Ishikawa (cell line): ENCODE results near the gene TTC16.

Source experiments
- CEBPB ChIP-seq: IDR thresholded peaks from 2 replicates; pipeline ENCODE4 v1.6.1; 2012
- CREB1 ChIP-seq: IDR thresholded peaks from 2 replicates; pipeline ENCODE4 v1.6.1; 2012; ENCODE audit warnings: low read depth
- EGR1 ChIP-seq: IDR thresholded peaks from 2 replicates; pipeline ENCODE4 v1.6.1; 2012
- EP300 ChIP-seq: IDR thresholded peaks from 2 replicates; pipeline ENCODE4 v1.6.1; 2012; ENCODE audit warnings: borderline replicate concordance
- FOXM1 ChIP-seq: IDR thresholded peaks from 2 replicates; pipeline ENCODE4 v1.6.1; 2012; ENCODE audit warnings: low read depth, borderline replicate concordance
- NFIC ChIP-seq: IDR thresholded peaks from 2 replicates; pipeline ENCODE4 v1.6.1; 2012
- RAD21 ChIP-seq: IDR thresholded peaks from 2 replicates; pipeline ENCODE4 v1.6.1; 2012; ENCODE audit warnings: low read depth
- TAF1 ChIP-seq: IDR thresholded peaks from 2 replicates; pipeline ENCODE4 v1.6.1; 2012; ENCODE audit warnings: low read depth, mild to moderate bottlenecking
- TCF12 ChIP-seq: IDR thresholded peaks from 2 replicates; pipeline ENCODE4 v1.6.1; 2012; ENCODE audit warnings: low read depth
- TEAD4 ChIP-seq: IDR thresholded peaks from 2 replicates; pipeline ENCODE4 v1.6.1; 2012
- YY1 ChIP-seq: IDR thresholded peaks from 2 replicates; pipeline ENCODE4 v1.6.1; 2012; ENCODE audit warnings: low read depth
- ZBTB7A ChIP-seq: IDR thresholded peaks from 2 replicates; pipeline ENCODE4 v1.6.1; 2012; ENCODE audit warnings: low read depth
- TF ChIP-seq, protein P1 (sequence below): IDR thresholded peaks from 2 replicates; pipeline ENCODE4 v1.6.1; 2012
- TF ChIP-seq, protein P2 (sequence below): IDR thresholded peaks from 2 replicates; pipeline ENCODE4 v1.6.1; 2012; ENCODE audit warnings: low read depth, mild to moderate bottlenecking
- TF ChIP-seq, protein P3 (sequence below): IDR thresholded peaks from 2 replicates; pipeline ENCODE4 v1.6.1; 2012

Gene TTC16

DNA sequence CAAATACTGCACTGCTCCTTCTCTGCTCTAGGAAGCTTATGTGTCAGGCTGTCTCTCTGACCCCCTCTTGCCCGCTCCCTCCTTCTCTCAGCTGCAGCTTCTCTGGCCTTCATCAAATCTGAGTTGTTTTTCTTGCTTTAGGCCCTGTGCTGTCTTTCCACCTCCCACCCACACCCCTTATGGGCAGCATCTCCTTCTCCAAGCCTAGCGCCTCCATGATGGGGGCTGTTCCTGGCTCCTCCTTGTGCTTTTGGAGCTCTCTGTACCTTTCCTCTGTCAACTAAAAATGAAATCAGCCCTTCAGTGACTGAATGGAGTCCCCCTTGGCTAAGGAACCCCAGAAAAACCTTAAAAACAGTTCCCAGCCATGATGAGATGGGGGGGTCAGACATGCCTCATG lies 15.7 kb upstream of the TTC16 start:
- TF ChIP-seq EGR1, result no peak
- 0 out of 2 replicates have a peak, but pooled peaks have one; percentile 1 for TF ChIP-seq TAF1

DNA sequence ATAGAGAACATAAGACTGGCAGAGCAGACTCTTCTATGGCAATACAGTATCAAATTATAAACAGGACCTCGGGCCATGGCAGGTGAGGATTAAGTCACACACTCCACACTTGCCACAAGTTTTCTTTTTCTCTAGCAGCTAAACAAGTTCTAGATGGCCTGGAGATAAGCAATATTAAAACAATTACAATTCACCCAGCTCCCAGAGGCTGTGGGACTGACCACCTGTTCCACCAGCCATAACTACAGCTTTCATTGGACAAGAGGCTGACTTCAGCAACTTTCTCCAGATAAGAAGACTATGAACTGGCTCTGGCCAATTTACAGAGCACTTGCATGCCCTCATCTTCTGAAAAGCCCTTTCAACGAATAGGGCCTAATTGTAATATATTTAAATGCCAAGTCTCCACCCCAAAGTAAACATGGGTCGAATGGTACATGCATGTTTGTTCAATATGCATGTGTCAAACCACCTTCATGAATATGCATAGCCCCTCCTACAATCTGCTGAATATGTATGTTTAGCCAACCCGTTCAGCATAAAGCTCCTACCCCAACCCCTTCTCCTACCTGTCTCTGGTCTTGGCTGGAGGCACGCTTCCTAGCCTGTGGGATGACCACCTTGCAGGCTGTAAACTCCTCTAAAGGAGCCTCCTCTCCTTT lies 15.2 kb upstream of the TTC16 start:
- TF ChIP-seq RAD21 (no peak), EP300 (no peak), NFIC (no peak), CREB1 (no peak), ZBTB7A (no peak), TAF1 (no peak), TCF12 (no peak), FOXM1 (no peak), EGR1 (no peak), TEAD4 (no peak)
- TF ChIP-seq, protein P1, sequence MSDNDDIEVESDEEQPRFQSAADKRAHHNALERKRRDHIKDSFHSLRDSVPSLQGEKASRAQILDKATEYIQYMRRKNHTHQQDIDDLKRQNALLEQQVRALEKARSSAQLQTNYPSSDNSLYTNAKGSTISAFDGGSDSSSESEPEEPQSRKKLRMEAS, result no peak
- TF ChIP-seq, protein P2, sequence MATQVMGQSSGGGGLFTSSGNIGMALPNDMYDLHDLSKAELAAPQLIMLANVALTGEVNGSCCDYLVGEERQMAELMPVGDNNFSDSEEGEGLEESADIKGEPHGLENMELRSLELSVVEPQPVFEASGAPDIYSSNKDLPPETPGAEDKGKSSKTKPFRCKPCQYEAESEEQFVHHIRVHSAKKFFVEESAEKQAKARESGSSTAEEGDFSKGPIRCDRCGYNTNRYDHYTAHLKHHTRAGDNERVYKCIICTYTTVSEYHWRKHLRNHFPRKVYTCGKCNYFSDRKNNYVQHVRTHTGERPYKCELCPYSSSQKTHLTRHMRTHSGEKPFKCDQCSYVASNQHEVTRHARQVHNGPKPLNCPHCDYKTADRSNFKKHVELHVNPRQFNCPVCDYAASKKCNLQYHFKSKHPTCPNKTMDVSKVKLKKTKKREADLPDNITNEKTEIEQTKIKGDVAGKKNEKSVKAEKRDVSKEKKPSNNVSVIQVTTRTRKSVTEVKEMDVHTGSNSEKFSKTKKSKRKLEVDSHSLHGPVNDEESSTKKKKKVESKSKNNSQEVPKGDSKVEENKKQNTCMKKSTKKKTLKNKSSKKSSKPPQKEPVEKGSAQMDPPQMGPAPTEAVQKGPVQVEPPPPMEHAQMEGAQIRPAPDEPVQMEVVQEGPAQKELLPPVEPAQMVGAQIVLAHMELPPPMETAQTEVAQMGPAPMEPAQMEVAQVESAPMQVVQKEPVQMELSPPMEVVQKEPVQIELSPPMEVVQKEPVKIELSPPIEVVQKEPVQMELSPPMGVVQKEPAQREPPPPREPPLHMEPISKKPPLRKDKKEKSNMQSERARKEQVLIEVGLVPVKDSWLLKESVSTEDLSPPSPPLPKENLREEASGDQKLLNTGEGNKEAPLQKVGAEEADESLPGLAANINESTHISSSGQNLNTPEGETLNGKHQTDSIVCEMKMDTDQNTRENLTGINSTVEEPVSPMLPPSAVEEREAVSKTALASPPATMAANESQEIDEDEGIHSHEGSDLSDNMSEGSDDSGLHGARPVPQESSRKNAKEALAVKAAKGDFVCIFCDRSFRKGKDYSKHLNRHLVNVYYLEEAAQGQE, result no peak
- TF ChIP-seq, protein P3, sequence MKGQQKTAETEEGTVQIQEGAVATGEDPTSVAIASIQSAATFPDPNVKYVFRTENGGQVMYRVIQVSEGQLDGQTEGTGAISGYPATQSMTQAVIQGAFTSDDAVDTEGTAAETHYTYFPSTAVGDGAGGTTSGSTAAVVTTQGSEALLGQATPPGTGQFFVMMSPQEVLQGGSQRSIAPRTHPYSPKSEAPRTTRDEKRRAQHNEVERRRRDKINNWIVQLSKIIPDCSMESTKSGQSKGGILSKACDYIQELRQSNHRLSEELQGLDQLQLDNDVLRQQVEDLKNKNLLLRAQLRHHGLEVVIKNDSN, result no peak

DNA sequence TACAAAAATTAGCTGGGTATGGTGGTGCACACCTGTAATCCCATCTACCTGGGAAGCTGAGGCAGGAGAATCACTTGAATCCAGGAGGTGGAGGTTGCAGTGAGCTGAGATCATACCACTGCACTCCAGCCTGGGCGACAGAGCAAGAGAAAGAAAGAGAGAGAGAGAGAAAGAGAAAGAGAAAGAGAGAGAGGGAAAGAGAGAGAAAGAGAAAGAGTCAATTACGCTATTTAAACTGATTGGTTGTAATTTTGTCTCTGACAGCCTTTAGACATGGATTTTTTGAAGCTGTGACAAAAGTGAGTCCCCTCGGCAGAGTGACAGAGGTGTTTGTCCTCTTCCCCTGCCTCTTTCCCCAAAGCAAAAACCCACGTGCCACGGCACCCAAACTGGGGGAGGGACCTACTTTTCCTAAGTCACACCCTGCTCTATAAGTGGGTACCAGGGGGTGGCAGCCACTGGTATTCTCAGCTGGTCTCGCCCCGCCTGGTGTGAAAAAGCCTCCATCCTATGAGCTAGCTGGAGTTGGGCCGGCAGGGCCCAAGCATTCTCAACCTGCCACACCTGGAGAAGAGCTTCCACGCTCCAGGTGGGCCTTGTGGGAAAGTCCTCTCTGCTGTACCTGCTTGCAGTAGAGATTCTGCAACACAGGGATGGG lies 12.5 kb upstream of the TTC16 start:
- TF ChIP-seq EGR1 (no peak), TAF1 (no peak), TEAD4 (no peak), RAD21 (no peak)
- TF ChIP-seq, protein P3, result no peak

DNA sequence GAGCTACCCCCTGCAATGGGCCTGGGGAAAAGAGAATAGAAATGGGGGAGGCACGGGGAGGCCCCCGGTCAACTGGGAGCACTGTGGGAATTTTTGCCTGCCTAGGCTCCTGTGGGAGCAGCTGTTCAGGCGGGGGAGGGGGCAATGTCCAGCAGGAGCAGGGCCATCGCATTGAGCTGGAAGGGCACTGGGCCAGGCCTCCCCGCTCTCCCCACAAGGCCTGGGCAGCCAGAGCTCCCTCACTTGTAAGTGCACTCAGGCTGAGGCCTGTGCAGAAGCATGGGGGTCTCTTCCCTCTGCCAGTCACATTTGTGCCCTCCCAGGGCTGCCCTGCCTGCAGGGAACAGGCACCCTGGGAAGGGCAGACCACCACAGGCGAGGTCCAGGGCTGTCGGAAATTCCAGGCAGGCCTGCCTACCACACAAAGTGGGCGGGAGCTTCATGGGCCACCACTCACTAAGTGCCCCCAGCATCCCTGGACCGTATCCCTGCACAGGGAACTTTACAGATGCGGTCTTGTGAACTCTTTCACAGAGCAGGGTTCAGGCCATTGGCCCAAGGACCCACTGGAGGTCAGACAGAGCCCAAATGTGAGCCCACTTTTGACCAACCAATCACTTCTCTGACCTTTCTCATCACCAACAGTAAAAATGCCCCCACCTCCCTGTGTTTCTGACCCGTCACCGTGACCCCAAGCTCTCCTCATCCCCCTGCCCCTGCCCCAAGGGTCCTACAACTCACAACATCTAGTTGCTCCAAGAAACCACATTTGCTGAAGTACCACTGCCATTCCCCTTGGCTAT lies 10.1 kb upstream of the TTC16 start:
- TF ChIP-seq CREB1 (no peak), ZBTB7A (no peak), TAF1 (no peak)

DNA sequence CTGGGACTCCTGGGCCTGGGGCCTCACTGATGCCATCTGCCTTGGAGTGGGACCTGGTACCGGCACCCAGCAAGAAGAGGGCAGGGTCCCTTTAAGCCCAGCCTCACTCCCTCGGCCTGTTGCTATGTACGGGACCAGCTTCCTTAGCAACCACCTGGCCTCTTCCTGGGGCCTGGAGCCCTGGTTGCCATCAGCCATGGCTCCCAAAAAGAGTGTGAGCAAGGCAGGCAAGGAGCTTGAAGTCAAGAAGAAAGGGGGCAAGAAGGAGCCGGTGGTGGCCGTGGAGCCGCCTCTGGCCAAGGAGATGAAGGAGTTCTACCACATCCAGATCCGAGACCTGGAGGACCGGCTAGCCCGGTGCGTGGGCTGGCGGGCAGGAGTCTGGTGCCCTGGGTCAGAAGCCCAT lies 9.0 kb upstream of the TTC16 start, which contains the start of gene CFAP157:
TSS of gene CFAP157 (plus strand) at position 153 of the 406 bp plus-strand sequence. CDS start at position 197, 44 bp downstream.
- TF ChIP-seq CREB1, result no peak

DNA sequence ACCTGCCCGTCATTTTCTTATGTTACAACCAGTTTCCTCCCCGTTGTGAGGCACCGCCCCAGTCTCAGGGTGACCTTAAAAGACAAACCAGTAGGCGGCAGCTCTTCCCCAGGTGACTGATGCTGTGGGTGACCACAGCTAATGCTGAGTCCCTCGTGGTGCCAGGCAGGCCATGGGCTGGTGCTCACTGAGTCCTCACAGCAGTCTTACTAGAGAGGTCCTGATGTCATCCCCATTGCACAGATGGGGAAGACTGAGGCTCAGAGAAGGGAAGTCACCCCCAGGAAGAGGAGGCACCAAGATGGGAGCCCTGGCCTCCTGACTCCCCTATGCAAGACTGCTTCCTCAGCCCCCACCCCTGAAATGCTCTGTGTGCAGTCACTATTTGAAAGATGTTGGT lies 8.1 kb upstream of the TTC16 start:
- peak; percentile 43; the same call in 1 of the 2 replicates for TF ChIP-seq RAD21
- no peak for TF ChIP-seq EP300

DNA sequence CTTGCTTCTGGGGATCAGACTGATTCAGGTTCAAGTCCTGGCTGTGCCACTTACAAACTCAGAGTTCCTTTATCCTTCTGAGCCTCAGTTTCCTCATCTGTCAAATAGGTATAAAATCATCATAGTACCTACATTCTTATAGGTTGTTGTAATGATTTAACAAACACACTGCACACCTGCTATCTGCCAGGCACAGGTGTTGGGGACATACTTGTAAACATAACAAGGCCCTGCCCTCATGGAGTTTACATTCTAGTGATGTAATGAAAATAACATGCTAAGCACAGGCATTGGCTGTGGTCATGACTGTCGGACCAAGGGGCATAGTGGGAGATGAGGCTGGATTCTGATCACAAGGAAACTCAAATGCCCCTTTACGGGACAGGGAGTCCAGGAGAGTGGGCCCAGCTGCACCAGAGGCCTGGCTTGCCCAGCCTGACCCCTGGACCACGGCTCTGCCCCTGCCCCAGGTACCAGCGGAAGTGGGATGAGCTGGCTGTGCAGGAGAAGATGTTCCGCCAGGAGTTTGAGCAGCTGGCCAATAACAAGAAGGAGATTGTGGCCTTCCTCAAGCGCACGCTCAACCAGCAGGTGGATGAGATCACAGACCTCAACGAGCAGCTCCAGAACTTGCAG lies 6.8 kb upstream of the TTC16 start:
- no peak for TF ChIP-seq NFIC
- TF ChIP-seq TEAD4, result no peak

DNA sequence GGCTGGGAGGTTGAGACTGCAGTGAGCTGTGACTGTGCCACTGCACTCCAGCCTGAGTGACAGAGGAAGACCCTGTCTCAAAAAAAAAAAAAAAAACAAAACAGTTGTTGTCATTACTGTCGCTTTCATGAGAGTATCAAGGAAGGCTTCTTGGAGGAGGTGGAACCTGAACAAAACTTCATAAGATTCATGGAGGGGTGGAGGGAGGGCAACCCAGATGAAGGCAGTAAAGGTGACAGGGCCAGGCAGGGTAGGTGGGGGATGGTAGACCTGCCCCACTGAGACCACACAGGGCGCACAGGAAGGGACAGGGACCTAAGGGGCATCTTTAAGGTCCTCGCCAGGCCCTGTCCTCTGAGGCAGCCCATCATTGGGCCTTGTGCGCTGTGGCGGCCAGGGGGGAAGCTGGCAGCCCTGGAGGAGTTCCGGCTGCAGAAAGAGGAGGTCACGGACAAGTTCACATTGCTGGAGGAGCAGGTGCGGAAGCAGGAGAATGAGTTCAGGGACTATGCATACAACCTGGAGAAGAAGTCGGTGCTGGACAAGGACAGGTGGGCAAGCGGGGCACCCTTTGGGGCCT lies 5.6 kb upstream of the TTC16 start:
- TF ChIP-seq, protein P3, result no peak
- TF ChIP-seq YY1, result no peak
- no peak for TF ChIP-seq FOXM1
- TF ChIP-seq EP300, result no peak
- TF ChIP-seq, protein P2, result no peak
- no peak for TF ChIP-seq CREB1
- TF ChIP-seq CEBPB, result no peak
- TF ChIP-seq EGR1, result no peak
- TF ChIP-seq TAF1, result no peak
- no peak for TF ChIP-seq RAD21
- no peak for TF ChIP-seq TEAD4
- TF ChIP-seq ZBTB7A, result no peak
- TF ChIP-seq, protein P1, result no peak
- TF ChIP-seq NFIC, result no peak
- no peak for TF ChIP-seq TCF12
